MM.1S (cell line): ENCODE data around the gene SYT2.
"Not testable (repeated sequence)": the region's sequence is repeated elsewhere in the genome, so short reads cannot be mapped to it uniquely, and the experiment has no call there.

Experiments
- EZH2 ChIP-seq: fragments of 300-600 bp; sonication (generic); optimal IDR thresholded peaks from 2 replicates; pipeline ENCODE3; 2017; ENCODE audit warnings: low read depth, mild to moderate bottlenecking, antibody characterized with exemption, low read length, mixed read lengths
- EZH2phosphoT487 ChIP-seq: fragments of 300-600 bp; sonication (generic); IDR thresholded peaks from 2 replicates; pipeline ENCODE4 v1.6.1; 2018; ENCODE audit warnings: antibody characterized with exemption, low read length
- TF ChIP-seq, protein P1 (sequence below): fragments of 300-600 bp; sonication (generic); IDR thresholded peaks from 2 replicates; pipeline ENCODE4 v1.5.1; 2016; ENCODE audit warnings: antibody characterized with exemption, low read length, mixed read lengths

- TF ChIP-seq, protein P1, sequence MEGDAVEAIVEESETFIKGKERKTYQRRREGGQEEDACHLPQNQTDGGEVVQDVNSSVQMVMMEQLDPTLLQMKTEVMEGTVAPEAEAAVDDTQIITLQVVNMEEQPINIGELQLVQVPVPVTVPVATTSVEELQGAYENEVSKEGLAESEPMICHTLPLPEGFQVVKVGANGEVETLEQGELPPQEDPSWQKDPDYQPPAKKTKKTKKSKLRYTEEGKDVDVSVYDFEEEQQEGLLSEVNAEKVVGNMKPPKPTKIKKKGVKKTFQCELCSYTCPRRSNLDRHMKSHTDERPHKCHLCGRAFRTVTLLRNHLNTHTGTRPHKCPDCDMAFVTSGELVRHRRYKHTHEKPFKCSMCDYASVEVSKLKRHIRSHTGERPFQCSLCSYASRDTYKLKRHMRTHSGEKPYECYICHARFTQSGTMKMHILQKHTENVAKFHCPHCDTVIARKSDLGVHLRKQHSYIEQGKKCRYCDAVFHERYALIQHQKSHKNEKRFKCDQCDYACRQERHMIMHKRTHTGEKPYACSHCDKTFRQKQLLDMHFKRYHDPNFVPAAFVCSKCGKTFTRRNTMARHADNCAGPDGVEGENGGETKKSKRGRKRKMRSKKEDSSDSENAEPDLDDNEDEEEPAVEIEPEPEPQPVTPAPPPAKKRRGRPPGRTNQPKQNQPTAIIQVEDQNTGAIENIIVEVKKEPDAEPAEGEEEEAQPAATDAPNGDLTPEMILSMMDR, result not testable (repeated sequence)
- not testable (repeated sequence) for TF ChIP-seq EZH2, EZH2phosphoT487
Measured at GRCh38 chr1:202582350-202582749, 127.9 kb downstream of the SYT2 start.
